ENCODE measurements around the gene NTM.

DNA sequence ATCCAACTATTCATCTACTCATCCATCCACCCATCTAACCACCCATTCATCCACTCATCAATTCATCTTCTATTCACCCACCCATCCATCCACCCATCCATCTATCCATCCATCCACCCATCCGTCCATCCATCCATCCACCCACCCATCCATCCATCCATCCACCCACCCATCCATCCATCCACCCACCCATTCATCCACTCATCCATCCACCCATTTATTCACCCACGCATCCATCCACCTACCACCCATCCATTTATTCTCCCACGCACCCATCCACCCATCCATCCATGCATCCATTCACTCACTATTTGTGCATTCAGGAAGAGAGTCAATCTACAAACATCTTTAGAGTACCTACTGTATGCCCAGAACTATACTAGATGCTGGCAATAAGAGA lies 482.3 kb downstream of the NTM start:
- TF ChIP-seq CTCF (IDR thresholded peaks at IDR 0.05; ENCODE audit: low read length) (no peak), EZH2 (IDR thresholded peaks at IDR 0.05; ENCODE audit: borderline replicate concordance, low read length) (no peak)

Measured in OCI-LY1 (cell line).